T-cell (primary cell): ENCODE results near the gene ABCB1. TPM values are rescaled to one million over a fixed set of nuclear protein-coding genes. Genes with fewer than 3 reads are reported as not detected.

Experiments
- ATAC-seq, 4 experiments: fragments of 200-7000 bp in 3 of 4; fragments of 150-1000 bp in 1 of 4; cut with Tn5 transposase; replicated peaks in 1 of 4; 1 replicate in 3 of 4; 2 replicates in 1 of 4; pipeline ENCODE4 v1.10.0; 2021; ENCODE audit warnings: moderate library complexity in 3 of 4, mild to moderate bottlenecking in 2 of 4, moderate number of reproducible peaks in 1 of 4
- CTCF ChIA-PET, 2 donors: fragments of 300-600 bp; sonication (Branson Sonifier 250); formaldehyde crosslinking; loops; one replicate each; lab custom pipeline; 2022; ENCODE audit warnings: antibody characterized with exemption in 2 of 2; lab: Charles Lee
- POLR2A ChIA-PET, 2 donors: fragments of 300-600 bp; sonication (Branson Sonifier 250); formaldehyde crosslinking; loops; one replicate each; lab custom pipeline; 2022; ENCODE audit warnings: antibody characterized with exemption in 2 of 2; lab: Charles Lee
- DNase-seq, 35 experiments: peaks; one replicate each; pipeline versions ENCODE4 v3.0.0 to v3.0.0-alpha.2; 2013 to 2023
- H3K27ac ChIP-seq: one replicate; pipeline ENCODE4 v1.5.1; 2013; ENCODE audit warnings: low read length
- H3K27me3 ChIP-seq, 2 experiments: replicated peaks in 1 of 2; 1 replicate in 1 of 2; 2 replicates in 1 of 2; pipeline versions ENCODE4 v1.6.1 to v1.7.0; 2013; ENCODE audit warnings: low read length in 1 of 2, mixed read lengths in 1 of 2; ENCODE audit not compliant: control insufficient read depth in 2 of 2, insufficient read depth in 2 of 2; ENCODE audit errors: extremely low read depth in 1 of 2
- H3K36me3 ChIP-seq, 2 donors: 1 replicate in 1 of 2; 2 replicates in 1 of 2; pipeline versions ENCODE4 v1.6.1 to v1.7.0; 2013; ENCODE audit warnings: low read length in 1 of 2; ENCODE audit not compliant: control insufficient read depth in 2 of 2, insufficient read depth in 1 of 2; ENCODE audit errors: extremely low read depth in 1 of 2
- H3K4me1 ChIP-seq, 2 experiments: 1 replicate in 1 of 2; 2 replicates in 1 of 2; pipeline versions ENCODE4 v1.6.1 to v1.7.0; 2013; ENCODE audit warnings: low read length in 2 of 2, mixed read lengths in 1 of 2; ENCODE audit not compliant: insufficient read depth in 2 of 2, control insufficient read depth in 1 of 2; ENCODE audit errors: extremely low read depth in 1 of 2
- H3K4me3 ChIP-seq, 2 donors: 1 replicate in 1 of 2; 2 replicates in 1 of 2; pipeline versions ENCODE4 v1.5.1 to v1.7.0; 2013; ENCODE audit warnings: mild to moderate bottlenecking in 2 of 2, low read length in 1 of 2, moderate library complexity in 1 of 2; ENCODE audit not compliant: control insufficient read depth in 1 of 2; ENCODE audit errors: extremely low read depth in 1 of 2
- H3K9me3 ChIP-seq: 2 replicates; pipeline ENCODE4 v1.7.0; 2013
- H3K27ac Mint-ChIP-seq, 2 donors: one replicate each; pipeline ENCODE4 v1.8.0; 2020 to 2021; ENCODE audit warnings: mild to moderate bottlenecking in 2 of 2, mixed read lengths in 2 of 2
- H3K27me3 Mint-ChIP-seq, 2 donors: one replicate each; pipeline ENCODE4 v1.8.0; 2021 to 2022; ENCODE audit warnings: mixed read lengths in 2 of 2
- H3K36me3 Mint-ChIP-seq: one replicate; pipeline ENCODE4 v1.8.0; 2021; ENCODE audit warnings: mixed read lengths
- H3K4me1 Mint-ChIP-seq, 3 donors: one replicate each; pipeline ENCODE4 v1.8.0; 2020 to 2022; ENCODE audit warnings: mixed read lengths in 3 of 3, mild to moderate bottlenecking in 1 of 3
- H3K4me3 Mint-ChIP-seq, 3 donors: one replicate each; pipeline ENCODE4 v1.8.0; 2020 to 2022; ENCODE audit warnings: mild to moderate bottlenecking in 3 of 3, mixed read lengths in 3 of 3, moderate library complexity in 3 of 3
- H3K9me3 Mint-ChIP-seq, 3 donors: one replicate each; pipeline ENCODE4 v1.8.0; 2020 to 2022; ENCODE audit warnings: mixed read lengths in 3 of 3
- WGBS: methylation state at CpG from one replicate; pipeline ENCODE4 v1.1.5; 2013; ENCODE audit warnings: missing lambda C conversion rate; ENCODE audit not compliant: insufficient coverage; 5-methylcytosine and 5-hydroxymethylcytosine counted together
- total RNA-seq, 35 experiments: library from RNA in 6 of 35; stranded (reverse) in 6 of 35; fragments of 120-200 nt in 1 of 35; gene quantifications; one replicate each; pipeline versions ENCODE4 v1.2.1 to v1.2.4 and lab custom pipeline; 2013 to 2026

Gene ABCB1
- total RNA-seq, 5 donors from 2014 or later (not counting 1 experiment from before 2014, with no cell fraction given), result 12.8 to 46.4 (median 25.2) TPM

- Histone ChIP-seq H3K4me3 (no peak overlapping the region), H3K27ac (peak overlapping the region; percentile 68), H3K4me1 (peaks cover 13 to 18% of the 10 kb centered on the region in 2 experiments), H3K36me3 (no peaks in the 10 kb centered on the region), H3K9me3 (no peaks in the 10 kb centered on the region), H3K27me3 (no peaks in the 10 kb centered on the region)
- H3K4me3 Mint-ChIP-seq, result no peak overlapping the region
- ATAC-seq (no peak), DNase-seq (no peak)
- H3K27me3 Mint-ChIP-seq, result peaks cover 0 to 3% of the 10 kb centered on the region in 2 donors
- no peak overlapping the region for H3K27ac Mint-ChIP-seq
- no peaks in the 10 kb centered on the region for H3K9me3 Mint-ChIP-seq
- ChIA-PET POLR2A (no interaction called here), CTCF (no interaction called here)
- peaks cover 7 to 21% (median 15%) of the 10 kb centered on the region in 3 donors for H3K4me1 Mint-ChIP-seq
- 0% methylated on average over 2 of the region's 5 CpGs for WGBS
- peaks cover 3% of the 10 kb centered on the region for H3K36me3 Mint-ChIP-seq
Observed at GRCh38 chr7:87591211-87591610, 9.5 kb downstream of the ABCB1 start.

GRCh38 chr7:87590578-87590977, 10.1 kb downstream of the ABCB1 start:
- no peaks in the 10 kb centered on the region for H3K9me3 Mint-ChIP-seq
- Histone ChIP-seq H3K4me1 (peaks cover 13 to 21% of the 10 kb centered on the region in 2 experiments), H3K9me3 (no peaks in the 10 kb centered on the region), H3K27ac (peak overlapping the region; percentile 68), H3K36me3 (no peaks in the 10 kb centered on the region), H3K27me3 (no peaks in the 10 kb centered on the region), H3K4me3 (no peak overlapping the region)
- H3K4me1 Mint-ChIP-seq, result peaks cover 11 to 21% (median 15%) of the 10 kb centered on the region in 3 donors
- no peak overlapping the region for H3K4me3 Mint-ChIP-seq
- ChIA-PET CTCF (interaction anchor here in 1 of 2 donors (0.6 kb wide), 1 partner anchor 28 kb away, joined by 6 read pairs; no protein-coding TSS in a partner anchor), POLR2A (no interaction called here)
- no peaks in the 10 kb centered on the region for H3K27me3 Mint-ChIP-seq
- DNase-seq (peak in 1 of 35 experiments; percentile 27), ATAC-seq (peak; percentile 27 to 73 (median 58))
- peaks cover 3% of the 10 kb centered on the region for H3K36me3 Mint-ChIP-seq
- H3K27ac Mint-ChIP-seq, result no peak overlapping the region

DNA sequence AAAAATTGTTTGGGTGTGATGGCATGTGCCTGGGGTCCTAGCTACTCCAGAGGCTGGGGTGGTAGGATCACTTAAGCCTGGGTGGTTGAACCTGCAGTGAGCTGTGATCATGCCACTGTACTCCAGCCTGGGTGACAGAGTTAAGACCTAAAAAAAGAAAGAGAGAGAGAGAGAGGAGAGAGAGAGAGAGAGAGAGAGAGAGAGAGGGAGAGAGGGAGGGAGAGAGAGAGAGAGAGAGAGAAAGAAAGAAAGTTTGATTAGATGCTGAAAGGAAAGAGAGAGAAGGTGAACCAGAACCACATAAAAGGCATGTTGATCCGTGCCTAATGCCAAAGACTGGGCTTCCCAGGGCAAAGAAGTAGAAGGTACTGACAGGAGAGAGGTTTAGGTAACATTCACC, 11.1 kb downstream of the ABCB1 start:
- no peak overlapping the region for H3K4me3 ChIP-seq
- ATAC-seq (no peak), DNase-seq (no peak)
- H3K36me3 ChIP-seq, result peaks cover 0 to 5% of the 10 kb centered on the region in 2 donors
- H3K9me3 ChIP-seq, result no peaks in the 10 kb centered on the region
- H3K27ac Mint-ChIP-seq, result no peak overlapping the region
- H3K4me1 ChIP-seq, result peaks cover 13 to 21% of the 10 kb centered on the region in 2 experiments
- peaks cover 11 to 18% (median 15%) of the 10 kb centered on the region in 3 donors for H3K4me1 Mint-ChIP-seq
- WGBS, result no CpG with 5 or more reads among the region's 1 CpG
- H3K27me3 ChIP-seq, result no peaks in the 10 kb centered on the region
- ChIA-PET CTCF (no interaction called here), POLR2A (no interaction called here)
- no peaks in the 10 kb centered on the region for H3K9me3 Mint-ChIP-seq
- H3K27ac ChIP-seq, result peak overlapping the region; percentile 68
- peaks cover 12% of the 10 kb centered on the region for H3K36me3 Mint-ChIP-seq
- no peak overlapping the region for H3K4me3 Mint-ChIP-seq
- peaks cover 0 to 2% of the 10 kb centered on the region in 2 donors for H3K27me3 Mint-ChIP-seq

DNA sequence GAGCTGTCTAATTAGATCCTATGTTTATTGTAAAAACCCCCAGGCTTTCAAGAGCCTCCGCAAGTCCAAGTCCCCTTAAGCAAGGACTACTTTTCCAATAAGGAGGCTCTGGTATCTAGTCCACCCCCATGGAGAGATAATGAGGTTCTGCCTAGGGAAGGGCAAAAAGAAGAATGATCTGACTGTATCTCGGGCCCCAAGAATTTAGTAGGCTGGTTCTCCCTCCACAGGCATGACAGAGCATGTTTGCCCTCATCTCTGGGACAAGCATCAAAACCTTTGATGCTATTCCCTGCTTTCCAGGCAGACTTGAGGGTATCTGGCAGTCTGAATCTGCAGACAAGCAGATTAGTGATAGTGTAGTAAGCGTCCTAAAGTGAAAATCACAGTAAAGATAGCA, 19.0 kb downstream of the ABCB1 start:
- Histone ChIP-seq H3K27me3 (no peaks in the 10 kb centered on the region), H3K4me1 (peaks cover 0 to 8% of the 10 kb centered on the region in 2 experiments), H3K9me3 (no peaks in the 10 kb centered on the region), H3K36me3 (peaks cover 0 to 11% of the 10 kb centered on the region in 2 donors), H3K4me3 (no peak overlapping the region), H3K27ac (no peak overlapping the region)
- peaks cover 8 to 9% (median 8%) of the 10 kb centered on the region in 3 donors for H3K4me1 Mint-ChIP-seq
- H3K27ac Mint-ChIP-seq, result no peak overlapping the region
- no peak overlapping the region for H3K4me3 Mint-ChIP-seq
- CTCF ChIA-PET, result no interaction called here
- WGBS, result 73% methylated on average over 2 of the region's 3 CpGs
- ATAC-seq, result no peak
- POLR2A ChIA-PET, result no interaction called here
- peaks cover 22% of the 10 kb centered on the region for H3K36me3 Mint-ChIP-seq
- peaks cover 0 to 6% of the 10 kb centered on the region in 2 donors for H3K27me3 Mint-ChIP-seq
- DNase-seq, result no peak
- H3K9me3 Mint-ChIP-seq, result no peaks in the 10 kb centered on the region

DNA sequence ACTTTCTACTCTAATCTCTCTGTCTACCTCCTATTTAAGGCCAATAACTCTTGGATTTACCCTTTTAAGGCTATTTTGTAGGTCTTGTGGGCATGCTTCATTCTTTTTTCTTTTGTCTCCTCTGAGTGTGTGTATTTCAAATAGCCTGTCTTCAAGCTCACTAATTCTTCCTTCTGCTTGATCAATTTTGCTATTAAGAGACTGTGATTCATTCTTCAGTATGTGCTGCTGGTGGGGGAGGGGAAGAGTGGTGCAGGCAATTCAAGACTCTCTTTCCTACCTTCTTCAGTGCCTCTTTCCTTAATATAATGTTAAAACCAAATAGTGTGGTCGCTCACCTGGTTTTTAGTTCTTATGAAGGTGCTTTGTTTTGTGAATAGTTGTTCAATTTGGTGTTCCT, 20.0 kb downstream of the ABCB1 start:
- DNase-seq (no peak), ATAC-seq (no peak)
- H3K4me1 Mint-ChIP-seq, result peaks cover 0 to under 1% (median 0%) of the 10 kb centered on the region in 3 donors
- ChIA-PET POLR2A (no interaction called here), CTCF (no interaction called here)
- no CpG with 5 or more reads among the region's 1 CpG for WGBS
- Histone ChIP-seq H3K4me1 (no peaks in the 10 kb centered on the region), H3K9me3 (no peaks in the 10 kb centered on the region), H3K4me3 (no peak overlapping the region), H3K27ac (no peak overlapping the region), H3K27me3 (no peaks in the 10 kb centered on the region), H3K36me3 (peaks cover 0 to 11% of the 10 kb centered on the region in 2 donors)
- H3K9me3 Mint-ChIP-seq, result no peaks in the 10 kb centered on the region
- H3K27me3 Mint-ChIP-seq, result peaks cover 0 to 6% of the 10 kb centered on the region in 2 donors
- no peak overlapping the region for H3K4me3 Mint-ChIP-seq
- H3K27ac Mint-ChIP-seq, result no peak overlapping the region
- peaks cover 22% of the 10 kb centered on the region for H3K36me3 Mint-ChIP-seq

- peaks cover 0 to 3% (median 0%) of the 10 kb centered on the region in 3 donors for H3K9me3 Mint-ChIP-seq
- H3K4me3 Mint-ChIP-seq, result no peak overlapping the region
- Histone ChIP-seq H3K36me3 (no peaks in the 10 kb centered on the region), H3K4me3 (no peak overlapping the region), H3K27me3 (no peaks in the 10 kb centered on the region), H3K9me3 (no peaks in the 10 kb centered on the region), H3K4me1 (no peaks in the 10 kb centered on the region), H3K27ac (no peak overlapping the region)
- peaks cover 0 to 3% of the 10 kb centered on the region in 2 donors for H3K27me3 Mint-ChIP-seq
- ATAC-seq (no peak), DNase-seq (no peak)
- POLR2A ChIA-PET, result no interaction called here
- H3K4me1 Mint-ChIP-seq, result peaks cover 2 to 14% (median 6%) of the 10 kb centered on the region in 3 donors
- H3K27ac Mint-ChIP-seq, result no peak overlapping the region
- peaks cover 3% of the 10 kb centered on the region for H3K36me3 Mint-ChIP-seq
- CTCF ChIA-PET, result interaction anchor here in 1 of 2 donors (0.6 kb wide), 1 partner anchor 22 kb away, joined by 5 read pairs; no protein-coding TSS in a partner anchor
- no CpG with 5 or more reads among the region's 2 CpGs for WGBS
Observed at GRCh38 chr7:87575521-87575920, 25.2 kb downstream of the ABCB1 start.
